BE2C (cell line): ENCODE results near the gene PTPRN2.

Experiments used
- DNase-seq: peaks from one replicate; pipeline ENCODE4 v3.0.0-alpha.2; 2020
- H3K27me3 ChIP-seq: fragments of 250-450 bp; sonication (Bioruptor Pico); 2 replicates; pipeline ENCODE4 v1.5.1; 2020; ENCODE audit warnings: mild to moderate bottlenecking
- H3K36me3 ChIP-seq: fragments of 250-450 bp; sonication (Bioruptor Pico); 2 replicates; pipeline ENCODE4 v1.5.1; 2020; ENCODE audit warnings: mild to moderate bottlenecking
- H3K4me1 ChIP-seq: fragments of 250-450 bp; sonication (Bioruptor Pico); 2 replicates; pipeline ENCODE4 v1.5.1; 2020
- H3K4me3 ChIP-seq: 2 replicates; pipeline ENCODE4 v1.5.1; 2011; ENCODE audit warnings: low read depth, low read length
- H3K9me3 ChIP-seq: fragments of 250-450 bp; sonication (Bioruptor Pico); 2 replicates; pipeline ENCODE4 v1.5.1; 2020
- CTCF ChIP-seq: IDR thresholded peaks from 2 replicates; pipeline ENCODE4 v1.5.1; 2012; ENCODE audit warnings: mild to moderate bottlenecking, low read depth, low read length

PTPRN2 gene

GRCh38 chr7:157827863-157828160 lies 759.8 kb downstream of the PTPRN2 start:
- no peak for TF ChIP-seq CTCF
- H3K36me3 ChIP-seq: no peaks in the 10 kb centered on the region
- no peaks in the 10 kb centered on the region for H3K27me3 ChIP-seq
- no peaks in the 10 kb centered on the region for H3K9me3 ChIP-seq
- DNase-seq: no peak
- no peaks in the 10 kb centered on the region for H3K4me1 ChIP-seq
- no peak overlapping the region for H3K4me3 ChIP-seq

- Histone ChIP-seq H3K4me1 (no peaks in the 10 kb centered on the region), H3K27me3 (no peaks in the 10 kb centered on the region), H3K4me3 (no peak overlapping the region), H3K9me3 (no peaks in the 10 kb centered on the region), H3K36me3 (no peaks in the 10 kb centered on the region)
- TF ChIP-seq CTCF: no peak
- DNase-seq: no peak
Observed at GRCh38 chr7:157827045-157827862, 760.4 kb downstream of the PTPRN2 start.

- Histone ChIP-seq H3K4me1 (no peaks in the 10 kb centered on the region), H3K36me3 (no peaks in the 10 kb centered on the region), H3K9me3 (no peaks in the 10 kb centered on the region), H3K27me3 (no peaks in the 10 kb centered on the region), H3K4me3 (no peak overlapping the region)
- no peak for TF ChIP-seq CTCF
- DNase-seq: no peak
Observed at GRCh38 chr7:157826566-157826965, 761.1 kb downstream of the PTPRN2 start.

GRCh38 chr7:157825325-157825724 lies 762.3 kb downstream of the PTPRN2 start:
- no peaks in the 10 kb centered on the region for H3K27me3 ChIP-seq
- H3K36me3 ChIP-seq: no peaks in the 10 kb centered on the region
- H3K4me1 ChIP-seq: no peaks in the 10 kb centered on the region
- no peak overlapping the region for H3K4me3 ChIP-seq
- TF ChIP-seq CTCF: no peak
- no peak for DNase-seq
- H3K9me3 ChIP-seq: no peaks in the 10 kb centered on the region

- no peak overlapping the region for H3K4me3 ChIP-seq
- no peak for TF ChIP-seq CTCF
- H3K36me3 ChIP-seq: no peaks in the 10 kb centered on the region
- no peaks in the 10 kb centered on the region for H3K27me3 ChIP-seq
- no peak for DNase-seq
- H3K4me1 ChIP-seq: no peaks in the 10 kb centered on the region
- H3K9me3 ChIP-seq: no peaks in the 10 kb centered on the region
Observed at GRCh38 chr7:157824819-157825121, 762.9 kb downstream of the PTPRN2 start.

GRCh38 chr7:157824011-157824818 lies 763.4 kb downstream of the PTPRN2 start:
- H3K4me1 ChIP-seq: no peaks in the 10 kb centered on the region
- TF ChIP-seq CTCF: no peak
- no peaks in the 10 kb centered on the region for H3K36me3 ChIP-seq
- H3K9me3 ChIP-seq: no peaks in the 10 kb centered on the region
- H3K4me3 ChIP-seq: no peak overlapping the region
- H3K27me3 ChIP-seq: no peaks in the 10 kb centered on the region
- DNase-seq: no peak
